GM19438 (cell line): ENCODE measurements around the gene TMEM259.

Source experiments
- ATAC-seq: cut with Tn5 transposase; IDR thresholded peaks from one replicate; pipeline ENCODE4 v1.9.1; 2021; ENCODE audit warnings: low read depth; ENCODE audit not compliant: unreplicated experiment

The TMEM259 gene

DNA sequence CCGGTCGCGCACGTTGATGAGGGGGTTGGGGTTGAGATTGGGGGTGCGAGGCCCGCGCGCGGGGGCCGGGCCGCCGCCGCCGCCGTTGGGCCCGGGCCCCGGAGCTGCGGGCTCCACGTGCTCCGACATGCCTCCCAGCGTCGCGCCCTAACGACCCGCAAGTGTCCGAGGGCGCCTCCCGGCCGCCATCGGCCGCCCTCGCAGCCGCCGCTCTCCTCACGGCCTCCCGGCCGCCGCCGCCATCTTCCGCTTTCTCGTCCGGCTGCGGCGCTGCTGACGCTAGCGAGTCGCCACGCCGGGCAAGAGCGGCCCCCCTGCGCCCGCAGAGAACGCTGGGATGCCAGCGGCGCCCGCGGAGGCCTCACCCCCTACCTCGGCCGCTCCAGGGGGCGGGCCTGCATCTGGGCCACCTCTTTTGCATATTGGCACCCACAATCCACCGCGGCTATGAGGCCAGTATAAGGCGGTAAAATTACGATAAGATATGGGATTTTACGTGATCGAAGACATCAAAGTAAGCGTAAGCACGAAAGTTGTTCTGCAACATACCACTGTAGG lies at the start of gene TMEM259:
Gene TMEM259 (minus strand): TSS at position 256 of the 558 bp plus-strand sequence. CDS start 127 bp downstream, at position 129.
- peak; percentile 71 for ATAC-seq

DNA sequence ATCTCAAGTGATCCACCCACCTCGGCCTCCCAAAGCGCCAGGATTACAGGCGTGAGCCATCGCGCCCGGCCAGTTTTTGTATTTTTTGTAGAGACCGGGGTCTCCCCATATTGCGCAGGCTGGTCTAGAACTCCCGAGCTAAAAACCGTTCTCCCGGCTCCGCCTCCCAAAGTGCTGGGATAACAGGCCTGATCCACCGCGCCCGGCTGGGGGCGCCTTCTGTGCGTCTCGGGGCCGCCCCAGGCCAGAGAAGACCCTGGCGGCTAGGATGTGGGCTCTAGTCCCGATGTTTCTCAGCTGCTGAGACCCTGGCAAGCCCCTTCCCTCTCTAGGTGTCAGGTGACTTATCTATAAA lies 49.6 kb upstream of the TMEM259 start:
- no peak for ATAC-seq

DNA sequence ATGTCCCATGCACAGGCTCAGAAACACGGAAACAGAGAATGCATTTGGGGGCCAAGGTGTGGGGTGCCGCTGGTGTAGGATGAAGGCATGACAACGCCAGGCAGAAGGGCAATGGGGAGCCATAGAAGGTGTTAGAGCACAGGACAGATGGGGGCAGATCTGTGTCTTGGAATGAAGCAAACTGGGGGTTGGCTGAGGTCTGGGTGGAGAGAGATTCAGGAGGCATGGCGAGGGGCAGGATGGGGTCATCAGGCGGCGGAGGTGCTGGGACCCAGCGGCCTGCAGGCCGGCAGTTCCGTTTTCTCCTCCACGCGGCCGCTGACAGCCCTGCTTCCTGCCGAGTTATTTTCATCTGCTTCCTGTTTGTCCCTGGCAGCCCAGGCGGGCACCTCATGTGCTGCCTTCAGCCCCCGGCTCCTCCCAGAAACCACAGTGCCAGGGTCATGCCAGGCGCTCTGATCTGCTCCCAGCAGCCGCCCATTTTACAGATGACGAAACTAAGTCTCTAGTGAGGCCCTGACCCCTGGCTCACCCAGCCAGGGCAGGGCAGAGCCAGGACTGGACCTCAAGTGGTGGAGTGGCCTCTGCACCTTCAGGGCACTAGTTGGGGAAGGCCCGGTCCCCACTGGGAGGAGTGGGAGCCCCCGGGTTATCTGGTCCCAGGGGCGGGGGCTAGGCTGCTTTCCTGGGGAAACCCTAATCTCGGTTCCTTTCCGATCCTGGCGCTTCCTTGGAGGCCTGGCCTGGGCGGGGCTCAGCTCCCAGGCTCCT lies 48.3 kb upstream of the TMEM259 start:
- ATAC-seq: no peak

DNA sequence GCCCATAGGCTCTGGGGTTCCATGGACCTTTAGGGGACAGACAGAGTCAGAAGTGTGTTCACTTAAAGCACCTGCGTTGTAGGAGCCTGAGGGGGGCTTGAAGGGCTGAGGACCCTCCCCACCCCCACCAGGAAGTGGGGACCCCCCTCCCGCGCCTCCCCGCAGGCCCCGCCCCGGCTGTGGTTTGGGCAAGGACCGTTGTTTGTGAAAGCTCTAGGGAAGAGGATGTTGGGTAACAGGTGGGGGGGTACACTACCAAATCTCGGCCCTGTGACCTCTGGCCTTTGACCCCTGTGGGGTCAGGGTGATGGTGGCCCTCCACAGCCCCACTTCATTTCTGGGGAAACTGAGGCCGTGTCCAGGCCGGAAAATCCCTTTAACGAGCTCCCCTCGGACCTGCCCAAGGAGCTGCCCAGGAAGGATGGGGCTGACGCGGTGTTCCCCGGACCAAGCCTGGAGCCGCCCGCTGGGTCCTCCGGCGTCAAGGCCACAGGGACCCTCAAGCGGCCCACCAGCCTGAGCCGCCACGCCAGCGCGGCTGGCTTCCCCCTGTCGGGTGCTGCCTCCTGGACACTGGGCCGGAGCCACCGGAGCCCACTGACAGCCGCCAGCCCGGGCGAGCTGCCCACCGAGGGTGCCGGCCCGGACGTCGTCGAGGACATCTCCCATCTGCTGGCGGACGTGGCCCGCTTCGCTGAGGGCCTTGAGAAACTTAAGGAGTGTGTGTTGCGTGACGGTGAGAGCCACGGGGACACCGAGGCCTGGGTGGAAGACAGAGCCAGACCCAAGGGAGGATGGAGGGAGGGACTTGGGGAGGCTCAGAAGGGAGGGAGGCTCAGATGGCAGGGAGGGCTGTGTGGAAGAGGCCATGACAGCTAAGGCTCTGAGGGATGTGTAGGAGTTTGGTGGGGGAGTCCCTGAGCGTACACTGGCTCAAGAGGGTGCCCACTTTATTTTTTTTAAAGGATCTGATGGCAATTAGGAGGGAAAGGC lies 47.4 kb upstream of the TMEM259 start:
- no peak for ATAC-seq

DNA sequence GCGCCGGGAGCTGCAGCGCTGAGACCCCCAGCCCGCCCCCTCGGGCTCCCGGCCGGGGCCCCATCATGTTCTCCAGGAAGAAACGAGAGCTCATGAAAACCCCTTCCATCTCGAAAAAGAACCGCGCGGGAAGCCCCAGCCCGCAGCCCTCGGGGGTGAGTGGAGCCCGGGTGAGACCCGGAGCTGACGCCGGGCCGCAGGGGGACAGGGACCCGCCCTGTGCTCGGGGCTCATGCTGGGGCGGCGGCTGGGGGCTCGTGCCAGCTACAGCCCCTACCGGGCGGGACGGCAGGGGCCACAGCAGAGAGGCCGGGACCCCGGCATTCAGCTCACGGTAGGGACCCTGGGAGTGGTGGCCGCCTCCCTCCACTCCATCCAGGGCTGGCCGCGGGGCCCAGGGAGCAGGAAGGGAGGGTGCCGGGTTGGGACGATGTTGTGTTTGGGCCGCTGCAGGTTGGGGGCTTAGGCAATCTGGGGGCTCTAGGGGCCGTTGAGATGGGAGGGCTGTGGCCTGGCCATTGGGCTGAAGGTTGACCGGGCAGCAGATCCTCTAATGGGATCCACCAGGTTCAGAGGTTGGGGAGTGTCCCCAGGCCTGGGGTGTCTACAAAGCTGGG lies 46.5 kb upstream of the TMEM259 start:
- no peak for ATAC-seq

DNA sequence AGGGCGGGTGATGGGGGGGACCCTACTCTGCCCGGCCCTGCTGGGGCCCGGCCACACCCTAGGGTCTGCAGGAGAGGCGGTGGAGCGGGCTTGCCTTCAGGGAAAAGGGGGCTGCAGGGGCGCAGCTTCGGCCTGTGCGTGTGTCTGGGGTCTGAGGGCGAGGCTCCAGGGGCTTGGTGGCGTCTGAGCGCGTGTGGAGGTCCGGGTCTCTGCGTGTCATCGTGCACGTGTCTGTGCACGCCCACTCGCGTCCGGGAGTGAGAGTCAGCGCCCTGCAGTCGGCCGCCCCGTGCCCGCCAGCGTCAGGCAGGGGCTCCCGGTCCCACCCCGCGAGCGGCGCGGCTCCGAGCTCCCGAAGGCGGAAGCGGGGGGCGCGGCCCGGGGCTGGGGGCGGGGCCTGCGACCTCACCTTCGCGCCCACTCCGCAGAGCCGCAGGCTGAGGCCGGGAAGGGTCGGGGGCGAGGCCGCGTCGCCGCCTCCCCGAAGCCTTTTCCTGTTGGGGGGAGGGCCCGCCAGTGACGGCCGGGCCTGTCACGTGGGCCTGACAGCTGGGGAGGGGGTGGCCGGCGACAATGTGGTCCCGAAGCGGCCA lies 45.9 kb upstream of the TMEM259 start, which contains the start of gene ARHGAP45:
Gene ARHGAP45 (plus strand): TSS at position 420 of the 593 bp plus-strand sequence. CDS start 239 bp downstream, outside the sequence.
- no peak for ATAC-seq

DNA sequence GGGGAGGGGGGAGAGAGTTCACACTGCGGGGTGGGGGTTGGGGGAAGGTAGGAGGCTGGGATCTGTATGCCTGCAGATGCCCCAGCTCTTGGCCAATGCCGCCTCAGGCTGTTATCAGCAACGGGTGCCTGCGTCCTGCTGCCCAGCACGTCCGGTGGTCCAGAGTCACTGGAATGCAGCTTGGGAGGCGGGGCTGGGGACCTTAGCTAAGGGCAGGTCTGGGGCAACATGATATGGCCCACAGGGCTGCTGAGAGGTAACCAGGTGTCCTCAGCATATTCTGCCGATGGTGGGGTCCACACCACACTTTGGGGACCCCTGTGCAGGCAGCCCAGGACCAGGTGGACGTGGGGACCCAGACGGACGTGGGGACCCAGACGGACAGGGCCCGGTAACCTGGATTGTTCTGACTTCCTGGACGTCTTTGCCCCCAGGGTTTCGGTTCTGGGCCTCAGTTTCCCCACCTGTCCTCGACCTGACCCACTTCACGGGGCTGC lies 45.4 kb upstream of the TMEM259 start:
- ATAC-seq: no peak

DNA sequence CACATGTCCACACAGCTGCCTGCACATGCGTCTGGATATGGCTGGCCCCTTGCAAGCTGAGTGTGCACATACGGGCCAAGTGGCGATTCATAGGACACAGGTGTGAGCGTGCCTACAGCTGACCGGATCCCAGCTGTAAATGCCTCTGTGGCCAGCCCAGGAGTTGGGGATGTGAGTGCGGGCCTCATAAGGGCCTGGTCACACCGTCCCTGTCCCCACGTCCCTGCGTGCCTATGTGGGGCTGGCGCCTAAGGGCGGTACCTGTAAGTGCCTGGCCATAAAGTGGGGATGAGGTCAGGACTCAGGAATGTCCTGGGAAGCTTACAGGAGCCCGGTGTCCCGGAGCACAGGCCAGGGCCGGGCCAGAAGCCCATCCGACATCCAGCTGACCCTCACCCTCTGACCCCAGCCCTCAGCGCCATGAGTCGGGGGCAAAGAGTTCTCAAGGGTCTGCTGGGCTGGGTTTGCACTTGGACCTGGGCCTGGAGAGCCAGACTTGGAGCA lies 44.7 kb upstream of the TMEM259 start:
- no peak for ATAC-seq

DNA sequence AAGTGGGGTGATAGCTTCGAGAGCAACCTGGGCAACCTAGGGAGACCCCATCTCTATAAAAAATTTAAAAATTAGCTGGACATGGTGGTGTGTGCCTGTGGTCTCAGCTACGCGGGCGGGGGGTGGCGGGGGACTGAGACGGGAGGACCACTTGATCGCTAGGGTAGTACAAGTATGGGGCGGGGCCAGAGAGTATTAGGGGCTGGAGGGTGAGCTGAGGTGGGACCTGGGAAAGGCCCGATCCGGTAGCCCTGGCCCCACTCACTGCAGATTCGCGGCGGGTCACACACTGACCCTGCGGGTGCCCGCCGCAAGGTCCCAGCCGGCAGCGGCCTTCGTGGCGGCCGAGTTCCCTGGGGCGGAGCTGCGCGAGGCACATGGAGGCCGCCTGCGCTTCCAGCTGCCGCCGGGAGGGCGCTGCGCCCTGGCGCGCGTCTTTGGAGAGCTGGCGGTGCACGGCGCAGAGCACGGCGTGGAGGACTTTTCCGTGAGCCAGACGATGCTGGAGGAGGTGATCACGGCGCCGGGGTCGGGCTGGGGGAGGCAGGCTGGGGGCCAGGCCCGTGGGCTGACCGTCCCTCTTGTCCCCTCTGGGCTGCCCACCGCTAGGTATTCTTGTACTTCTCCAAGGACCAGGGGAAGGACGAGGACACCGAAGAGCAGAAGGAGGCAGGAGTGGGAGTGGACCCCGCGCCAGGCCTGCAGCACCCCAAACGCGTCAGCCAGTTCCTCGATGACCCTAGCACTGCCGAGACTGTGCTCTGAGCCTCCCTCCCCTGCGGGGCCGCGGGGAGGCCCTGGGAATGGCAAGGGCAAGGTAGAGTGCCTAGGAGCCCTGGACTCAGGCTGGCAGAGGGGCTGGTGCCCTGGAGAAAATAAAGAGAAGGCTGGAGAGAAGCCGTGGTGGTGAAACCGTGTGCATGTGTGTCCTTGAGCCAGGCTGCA lies 44.0 kb upstream of the TMEM259 start:
- no peak for ATAC-seq

DNA sequence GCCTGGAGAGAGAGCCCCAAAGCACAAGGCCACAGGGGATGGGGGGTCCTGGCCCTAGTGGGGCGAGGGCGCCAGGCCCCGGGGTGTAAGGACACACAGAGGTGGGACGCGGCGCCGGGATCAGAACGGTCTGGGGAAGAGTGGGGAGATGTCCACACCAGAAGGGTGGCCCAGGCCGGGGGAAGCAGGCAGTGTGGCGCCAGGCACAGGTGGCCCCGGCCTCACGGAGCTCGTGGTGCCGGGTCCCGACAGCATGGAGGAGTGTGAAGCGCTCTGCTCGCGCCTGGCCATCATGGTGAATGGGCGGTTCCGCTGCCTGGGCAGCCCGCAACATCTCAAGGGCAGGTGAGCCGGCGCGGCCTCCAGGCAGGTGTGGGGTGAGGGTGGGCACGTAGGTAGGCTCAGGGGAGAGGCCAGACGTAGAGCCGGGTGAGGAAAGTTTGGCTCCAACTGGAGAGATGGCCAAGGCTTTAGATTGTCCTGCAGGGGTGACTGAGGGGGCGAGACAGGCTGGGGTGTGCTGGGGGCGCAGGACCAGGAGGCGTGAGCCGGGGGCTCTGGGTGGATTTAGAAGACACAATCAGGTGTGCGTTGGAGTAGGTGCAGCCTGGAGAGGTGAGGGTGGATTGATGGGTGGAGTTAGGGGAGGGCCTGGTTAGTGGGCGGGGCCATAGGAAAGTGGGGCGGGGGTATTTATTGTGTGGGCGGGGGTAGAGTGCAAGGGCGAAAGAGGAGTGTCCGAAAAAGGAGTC lies 43.2 kb upstream of the TMEM259 start:
- ATAC-seq: no peak

DNA sequence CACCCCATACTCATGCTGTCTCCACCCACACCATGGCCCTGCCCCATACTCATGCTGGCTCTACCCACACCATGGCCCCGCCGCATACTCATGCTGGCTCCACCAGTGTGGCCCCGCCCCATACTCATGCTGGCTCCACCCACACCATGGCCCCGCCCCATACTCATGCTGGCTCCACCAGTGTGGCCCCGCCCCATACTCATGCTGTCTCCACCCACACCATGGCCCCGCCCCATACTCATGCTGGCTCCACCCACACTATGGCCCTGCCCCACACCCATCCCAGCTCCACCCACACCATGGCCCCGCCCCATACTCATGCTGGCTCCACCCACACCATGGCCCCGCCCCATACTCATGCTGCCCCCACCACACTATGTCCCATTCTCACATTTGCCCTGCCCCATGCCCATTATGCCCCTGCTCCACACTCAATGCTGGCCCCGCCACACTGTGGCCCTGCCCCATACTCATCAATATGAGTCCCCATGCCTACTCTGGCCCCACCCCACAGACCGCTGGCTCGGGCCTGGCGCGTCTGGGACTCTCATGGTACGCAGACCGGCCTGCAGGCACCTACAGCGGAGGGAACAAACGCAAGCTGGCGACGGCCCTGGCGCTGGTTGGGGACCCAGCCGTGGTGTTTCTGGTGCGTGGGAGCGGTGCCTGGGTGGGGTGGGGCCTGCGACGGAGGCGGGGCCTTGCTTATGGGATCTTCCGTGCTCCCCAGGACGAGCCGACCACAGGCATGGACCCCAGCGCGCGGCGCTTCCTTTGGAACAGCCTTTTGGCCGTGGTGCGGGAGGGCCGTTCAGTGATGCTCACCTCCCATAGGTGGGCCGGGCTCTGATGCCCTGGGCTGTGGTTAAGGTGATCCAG lies 42.3 kb upstream of the TMEM259 start:
- no peak for ATAC-seq

DNA sequence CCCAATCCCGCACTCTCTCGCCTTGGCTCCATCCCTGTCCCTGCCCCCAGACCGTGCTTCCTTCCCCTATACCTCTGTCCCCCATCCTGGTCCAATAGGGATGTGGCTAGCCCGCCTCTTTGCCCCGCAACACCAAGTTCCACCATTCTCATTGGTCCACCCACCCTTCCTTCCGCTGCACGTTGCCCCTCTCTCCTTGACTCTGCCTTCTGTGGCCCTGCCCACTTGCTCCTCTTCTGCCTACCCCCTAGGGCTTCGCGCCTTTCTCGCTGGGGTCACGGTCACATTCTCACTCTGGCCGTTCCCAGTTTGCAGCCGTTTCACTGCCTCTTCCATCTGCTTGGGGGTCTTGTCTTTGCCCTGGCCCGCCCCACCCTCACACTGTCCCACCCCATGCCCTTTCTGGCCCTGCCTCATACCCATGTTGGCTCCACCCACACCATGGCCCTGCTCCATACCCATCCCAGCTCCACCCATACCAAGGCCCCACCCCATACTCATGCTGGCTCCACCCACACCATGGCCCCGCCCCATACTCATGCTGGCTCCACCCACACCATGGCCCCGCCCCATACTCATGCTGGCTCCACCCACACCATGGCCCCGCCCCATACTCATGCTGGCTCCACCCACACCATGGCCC lies 41.6 kb upstream of the TMEM259 start:
- ATAC-seq: no peak

DNA sequence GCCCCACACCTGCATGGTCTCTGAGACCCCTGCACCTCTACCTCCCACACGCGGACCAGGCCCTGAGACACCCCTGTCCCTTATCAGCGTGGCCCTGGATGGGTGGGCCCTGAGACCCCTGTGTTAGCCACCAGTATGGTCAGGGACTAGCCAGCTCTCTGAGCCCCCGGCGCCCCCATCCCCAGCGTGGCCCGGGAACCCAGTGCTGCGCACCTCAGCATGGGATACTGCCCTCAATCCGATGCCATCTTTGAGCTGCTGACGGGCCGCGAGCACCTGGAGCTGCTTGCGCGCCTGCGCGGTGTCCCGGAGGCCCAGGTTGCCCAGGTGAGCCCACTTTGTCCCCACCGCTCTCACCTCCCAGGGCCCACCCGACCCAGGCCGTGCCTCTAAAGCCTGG lies 41.1 kb upstream of the TMEM259 start:
- no peak for ATAC-seq

DNA sequence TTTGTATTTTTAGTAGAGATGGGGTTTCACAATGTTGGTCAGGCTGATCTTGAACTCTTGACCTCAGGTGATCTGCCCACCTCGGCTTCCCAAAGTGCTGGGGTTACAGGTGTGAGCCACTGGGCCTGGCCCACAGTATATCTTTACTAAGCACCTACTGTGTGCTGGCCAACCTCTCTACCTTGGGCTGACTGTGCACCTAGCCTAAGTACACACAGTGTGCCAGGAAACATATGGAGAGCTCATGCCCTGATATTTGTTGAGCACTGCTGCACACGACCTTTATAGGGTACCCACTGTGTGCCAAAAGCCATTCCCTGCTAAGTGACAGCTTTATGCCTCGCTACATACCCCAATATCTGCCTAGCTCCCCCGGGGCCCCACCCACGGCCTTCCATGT lies 39.8 kb upstream of the TMEM259 start:
- no peak for ATAC-seq

DNA sequence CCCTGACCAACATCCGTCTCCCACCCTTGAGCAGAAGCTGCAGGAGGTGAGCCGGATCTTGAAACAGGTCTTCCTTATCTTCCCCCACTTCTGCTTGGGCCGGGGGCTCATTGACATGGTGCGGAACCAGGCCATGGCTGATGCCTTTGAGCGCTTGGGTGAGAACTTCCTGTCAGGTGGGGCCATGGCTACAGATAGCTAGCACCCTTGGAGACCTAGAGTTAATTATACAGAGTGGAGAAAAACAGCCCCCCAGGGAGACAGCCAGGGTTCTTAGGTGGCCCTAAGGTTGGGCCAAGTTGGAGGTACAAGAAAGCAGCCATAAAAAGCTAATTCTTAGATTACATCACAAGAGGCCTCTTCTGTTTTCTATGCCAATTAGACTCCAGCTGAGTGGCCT lies 37.2 kb upstream of the TMEM259 start:
- ATAC-seq: no peak

DNA sequence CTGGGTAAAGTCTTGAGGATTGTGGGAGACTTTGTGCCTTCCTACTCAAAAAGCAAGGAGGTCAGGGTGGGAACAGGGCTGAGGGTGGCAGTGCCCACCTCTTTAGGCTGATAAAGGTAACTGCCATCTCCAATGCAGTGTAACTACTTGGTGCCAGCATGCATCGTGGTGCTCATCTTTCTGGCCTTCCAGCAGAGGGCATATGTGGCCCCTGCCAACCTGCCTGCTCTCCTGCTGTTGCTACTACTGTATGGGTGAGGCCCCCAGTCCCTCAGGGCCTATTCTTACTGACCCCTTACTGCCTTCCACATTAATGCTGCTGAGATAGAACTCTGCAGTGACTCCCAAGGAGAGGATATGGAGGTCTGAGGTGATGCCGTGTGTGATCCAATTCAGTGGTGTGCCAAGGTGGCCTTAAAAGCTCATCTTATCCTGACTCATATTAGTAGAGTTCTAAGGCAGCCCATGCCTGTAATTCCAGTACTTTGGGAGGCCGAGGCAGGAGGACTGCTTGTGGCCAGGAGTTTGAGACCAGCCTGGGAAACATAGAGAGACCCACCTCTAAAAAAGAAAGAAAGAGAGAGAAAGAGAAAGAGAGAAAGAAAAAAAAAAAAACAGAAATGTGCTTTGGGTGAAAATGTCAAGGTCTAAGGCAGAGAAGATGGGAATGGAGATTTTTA lies 36.4 kb upstream of the TMEM259 start:
- ATAC-seq: no peak
